ENCODE data around the gene CDPF1. TPM values are rescaled to one million over a fixed set of nuclear protein-coding genes. Genes with fewer than 3 reads are reported as not detected.

Gene CDPF1
- polyA plus RNA-seq, 1 experiment = 12.9 TPM

- no peak overlapping the region for H3K4me3 ChIP-seq (ENCODE audit: low read depth, low read length)
- H3K36me3 ChIP-seq (ENCODE audit: control insufficient read depth, insufficient read depth, low read length) = peaks cover 13% of the 10 kb centered on the region
- POLR2A ChIA-PET = no interaction called here
- no peaks in the 10 kb centered on the region for H3K27me3 ChIP-seq (ENCODE audit: control insufficient read depth, insufficient read depth, low read length)
- TF ChIP-seq CTCF (IDR thresholded peaks at IDR 0.05; ENCODE audit: insufficient read depth, low read depth, low read length) = no peak
- no peak for DNase-seq (ENCODE audit: low read depth)
- CTCF ChIA-PET = interaction anchor here (0.5 kb wide), 1 partner anchor 89 kb away, joined by 3 read pairs; no protein-coding TSS in a partner anchor
These were observed 25.8 kb downstream of the CDPF1 start for GRCh38 chr22:46224044-46224897.

GRCh38 chr22:46220921-46221320 lies 29.2 kb downstream of the CDPF1 start:
- Histone ChIP-seq H3K27me3 (ENCODE audit: control insufficient read depth, insufficient read depth, low read length) (no peaks in the 10 kb centered on the region), H3K36me3 (ENCODE audit: control insufficient read depth, insufficient read depth, low read length) (peaks cover 20% of the 10 kb centered on the region), H3K4me3 (ENCODE audit: low read depth, low read length) (no peak overlapping the region)
- ChIA-PET POLR2A (no interaction called here), CTCF (no interaction called here)
- DNase-seq (ENCODE audit: low read depth) = no peak
- TF ChIP-seq CTCF (IDR thresholded peaks at IDR 0.05; ENCODE audit: insufficient read depth, low read depth, low read length) = no peak

GRCh38 chr22:46219636-46220035 lies 30.5 kb downstream of the CDPF1 start:
- Histone ChIP-seq H3K27me3 (ENCODE audit: control insufficient read depth, insufficient read depth, low read length) (no peaks in the 10 kb centered on the region), H3K36me3 (ENCODE audit: control insufficient read depth, insufficient read depth, low read length) (peaks cover 20% of the 10 kb centered on the region), H3K4me3 (ENCODE audit: low read depth, low read length) (no peak overlapping the region)
- POLR2A ChIA-PET = no interaction called here
- TF ChIP-seq CTCF (IDR thresholded peaks at IDR 0.05; ENCODE audit: insufficient read depth, low read depth, low read length) = no peak
- no peak for DNase-seq (ENCODE audit: low read depth)
- CTCF ChIA-PET = no interaction called here

GRCh38 chr22:46214616-46215015 lies 35.5 kb downstream of the CDPF1 start:
- Histone ChIP-seq H3K36me3 (ENCODE audit: control insufficient read depth, insufficient read depth, low read length) (peaks cover 12% of the 10 kb centered on the region), H3K4me3 (ENCODE audit: low read depth, low read length) (no peak overlapping the region), H3K27me3 (ENCODE audit: control insufficient read depth, insufficient read depth, low read length) (no peaks in the 10 kb centered on the region)
- TF ChIP-seq CTCF (IDR thresholded peaks at IDR 0.05; ENCODE audit: insufficient read depth, low read depth, low read length) = no peak
- POLR2A ChIA-PET = no interaction called here
- CTCF ChIA-PET = no interaction called here
- DNase-seq (ENCODE audit: low read depth) = no peak

GRCh38 chr22:46214149-46214548 lies 35.9 kb downstream of the CDPF1 start:
- POLR2A ChIA-PET = no interaction called here
- Histone ChIP-seq H3K4me3 (ENCODE audit: low read depth, low read length) (no peak overlapping the region), H3K36me3 (ENCODE audit: control insufficient read depth, insufficient read depth, low read length) (peaks cover 11% of the 10 kb centered on the region), H3K27me3 (ENCODE audit: control insufficient read depth, insufficient read depth, low read length) (no peaks in the 10 kb centered on the region)
- CTCF ChIA-PET = no interaction called here
- TF ChIP-seq CTCF (IDR thresholded peaks at IDR 0.05; ENCODE audit: insufficient read depth, low read depth, low read length) = no peak
- no peak for DNase-seq (ENCODE audit: low read depth)

All from BJ (cell line).